GM12878 (cell line): ENCODE results near the gene PTPRD.

Experiments used
- CHD4 ChIP-seq: fragments of 200-600 bp; sonication (generic); IDR thresholded peaks from 2 replicates; pipeline ENCODE4 v1.6.1; 2016; ENCODE audit warnings: mild to moderate bottlenecking
- CTCF ChIP-seq, 3 experiments: IDR thresholded peaks in 2 of 3; conservative IDR thresholded peaks in 1 of 3; 2 replicates each; pipeline ENCODE4 v1.5.1; 2011; ENCODE audit warnings: low read depth in 3 of 3, low read length in 3 of 3, mild to moderate bottlenecking in 3 of 3, control low read depth in 2 of 3, moderate library complexity in 2 of 3, inconsistent platforms in 1 of 3, mixed read lengths in 1 of 3; ENCODE audit not compliant: control insufficient read depth in 2 of 3, insufficient read depth in 1 of 3; ENCODE audit errors: extremely low read depth in 1 of 3
- HDAC2 ChIP-seq: fragments of 200-600 bp; sonication (generic); IDR thresholded peaks from 2 replicates; pipeline ENCODE4 v1.6.1; 2017
- NRF1 ChIP-seq: conservative IDR thresholded peaks from 2 replicates; pipeline ENCODE4 v1.6.1; 2011; ENCODE audit warnings: mild to moderate bottlenecking, low read depth, low read length, improper control_type of control experiment
- POLR2A ChIP-seq: IDR thresholded peaks from 2 replicates; pipeline ENCODE4 v1.6.1; 2011; ENCODE audit warnings: low read depth, mild to moderate bottlenecking, low read length
- RFX5 ChIP-seq: IDR thresholded peaks from 2 replicates; pipeline ENCODE4 v1.6.1; 2011; ENCODE audit warnings: low read depth, low read length, improper control_type of control experiment
- SPI1 ChIP-seq: IDR thresholded peaks from 2 replicates; pipeline ENCODE4 v1.6.1; 2011; ENCODE audit warnings: low read depth, mild to moderate bottlenecking, low read length, moderate library complexity, borderline replicate concordance; ENCODE audit not compliant: insufficient read depth
- TF ChIP-seq, protein P1 (sequence below): fragments of 450-650 bp; IDR thresholded peaks from 2 replicates; pipeline ENCODE4 v1.6.1; 2016; ENCODE audit warnings: mild to moderate bottlenecking, moderate library complexity, borderline replicate concordance
- TF ChIP-seq, protein P2 (sequence below): IDR thresholded peaks from 2 replicates; pipeline ENCODE4 v1.6.1; 2011; ENCODE audit warnings: mild to moderate bottlenecking, low read depth, low read length, moderate library complexity; ENCODE audit not compliant: insufficient replicate concordance

DNA sequence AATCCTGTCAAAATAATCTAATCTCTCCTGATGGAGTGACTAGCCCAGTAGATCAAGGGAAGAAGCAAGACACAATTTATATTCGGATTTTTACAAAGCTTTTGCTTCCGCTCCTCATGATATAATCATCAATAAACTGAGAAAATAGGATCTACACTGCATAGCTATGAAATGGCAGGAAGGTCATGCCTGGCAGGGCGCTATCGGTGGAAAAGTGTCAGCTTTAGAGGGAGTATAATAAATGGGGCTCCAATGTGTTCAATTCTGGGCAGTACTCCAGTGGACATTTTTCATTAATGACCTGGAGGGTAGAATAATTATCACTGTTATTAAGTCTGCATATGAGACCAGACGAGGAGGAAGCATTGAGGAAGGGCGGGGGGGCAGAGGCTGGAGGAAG is 1799.9 kb downstream of the PTPRD start:
- TF ChIP-seq RFX5: no peak
- TF ChIP-seq POLR2A: no peak
- no peak for TF ChIP-seq CTCF (IDR thresholded peaks at IDR 0.05 in 2 of 3, conservative IDR thresholded peaks at IDR 0.05 in 1 of 3; ENCODE audit: control insufficient read depth in 2 of 3, extremely low read depth in 1 of 3, insufficient read depth in 1 of 3, low read depth in 3 of 3, low read length in 3 of 3)
- TF ChIP-seq, protein P1, sequence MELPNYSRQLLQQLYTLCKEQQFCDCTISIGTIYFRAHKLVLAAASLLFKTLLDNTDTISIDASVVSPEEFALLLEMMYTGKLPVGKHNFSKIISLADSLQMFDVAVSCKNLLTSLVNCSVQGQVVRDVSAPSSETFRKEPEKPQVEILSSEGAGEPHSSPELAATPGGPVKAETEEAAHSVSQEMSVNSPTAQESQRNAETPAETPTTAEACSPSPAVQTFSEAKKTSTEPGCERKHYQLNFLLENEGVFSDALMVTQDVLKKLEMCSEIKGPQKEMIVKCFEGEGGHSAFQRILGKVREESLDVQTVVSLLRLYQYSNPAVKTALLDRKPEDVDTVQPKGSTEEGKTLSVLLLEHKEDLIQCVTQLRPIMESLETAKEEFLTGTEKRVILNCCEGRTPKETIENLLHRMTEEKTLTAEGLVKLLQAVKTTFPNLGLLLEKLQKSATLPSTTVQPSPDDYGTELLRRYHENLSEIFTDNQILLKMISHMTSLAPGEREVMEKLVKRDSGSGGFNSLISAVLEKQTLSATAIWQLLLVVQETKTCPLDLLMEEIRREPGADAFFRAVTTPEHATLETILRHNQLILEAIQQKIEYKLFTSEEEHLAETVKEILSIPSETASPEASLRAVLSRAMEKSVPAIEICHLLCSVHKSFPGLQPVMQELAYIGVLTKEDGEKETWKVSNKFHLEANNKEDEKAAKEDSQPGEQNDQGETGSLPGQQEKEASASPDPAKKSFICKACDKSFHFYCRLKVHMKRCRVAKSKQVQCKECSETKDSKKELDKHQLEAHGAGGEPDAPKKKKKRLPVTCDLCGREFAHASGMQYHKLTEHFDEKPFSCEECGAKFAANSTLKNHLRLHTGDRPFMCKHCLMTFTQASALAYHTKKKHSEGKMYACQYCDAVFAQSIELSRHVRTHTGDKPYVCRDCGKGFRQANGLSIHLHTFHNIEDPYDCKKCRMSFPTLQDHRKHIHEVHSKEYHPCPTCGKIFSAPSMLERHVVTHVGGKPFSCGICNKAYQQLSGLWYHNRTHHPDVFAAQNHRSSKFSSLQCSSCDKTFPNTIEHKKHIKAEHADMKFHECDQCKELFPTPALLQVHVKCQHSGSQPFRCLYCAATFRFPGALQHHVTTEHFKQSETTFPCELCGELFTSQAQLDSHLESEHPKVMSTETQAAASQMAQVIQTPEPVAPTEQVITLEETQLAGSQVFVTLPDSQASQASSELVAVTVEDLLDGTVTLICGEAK: no peak
- TF ChIP-seq SPI1: no peak
- TF ChIP-seq, protein P2, sequence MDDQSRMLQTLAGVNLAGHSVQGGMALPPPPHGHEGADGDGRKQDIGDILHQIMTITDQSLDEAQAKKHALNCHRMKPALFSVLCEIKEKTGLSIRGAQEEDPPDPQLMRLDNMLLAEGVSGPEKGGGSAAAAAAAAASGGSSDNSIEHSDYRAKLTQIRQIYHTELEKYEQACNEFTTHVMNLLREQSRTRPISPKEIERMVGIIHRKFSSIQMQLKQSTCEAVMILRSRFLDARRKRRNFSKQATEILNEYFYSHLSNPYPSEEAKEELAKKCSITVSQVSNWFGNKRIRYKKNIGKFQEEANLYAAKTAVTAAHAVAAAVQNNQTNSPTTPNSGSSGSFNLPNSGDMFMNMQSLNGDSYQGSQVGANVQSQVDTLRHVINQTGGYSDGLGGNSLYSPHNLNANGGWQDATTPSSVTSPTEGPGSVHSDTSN: no peak
- TF ChIP-seq CHD4: no peak
- TF ChIP-seq NRF1: no peak
- TF ChIP-seq HDAC2: no peak
